Inflammatory macrophage treated with lipopolysaccharide for 1 hour (primary cell): ENCODE measurements around the gene FGFRL1.

Experiments used
- DNase-seq, 2 donors: peaks; one replicate each; pipeline ENCODE4 v3.0.0-alpha.2; 2020 to 2022

Gene FGFRL1

GRCh38 chr4:1055721-1056590, 44.5 kb downstream of the FGFRL1 start:
- DNase-seq, result peak in 1 of 2 donors; percentile 9

- no peak for DNase-seq
Measured at GRCh38 chr4:1056671-1057402, 45.4 kb downstream of the FGFRL1 start.

- no peak for DNase-seq
Measured at GRCh38 chr4:1057403-1057745, 45.9 kb downstream of the FGFRL1 start.

- DNase-seq, result no peak
Measured at GRCh38 chr4:1058198-1058996, 47.0 kb downstream of the FGFRL1 start.

- DNase-seq, result no peak
Measured at GRCh38 chr4:1058997-1059665, 47.7 kb downstream of the FGFRL1 start.

GRCh38 chr4:1060121-1060520, 48.7 kb downstream of the FGFRL1 start:
- DNase-seq, result no peak

- no peak for DNase-seq
Measured at GRCh38 chr4:1060621-1061020, 49.2 kb downstream of the FGFRL1 start.

- no peak for DNase-seq
Measured at GRCh38 chr4:1061056-1061700, 49.8 kb downstream of the FGFRL1 start.

GRCh38 chr4:1061760-1062159, 50.3 kb downstream of the FGFRL1 start:
- DNase-seq, result no peak

GRCh38 chr4:1062419-1062818, 51.0 kb downstream of the FGFRL1 start:
- no peak for DNase-seq

GRCh38 chr4:1065732-1066131, 54.3 kb downstream of the FGFRL1 start:
- DNase-seq, result no peak

GRCh38 chr4:1069394-1069793, 58.0 kb downstream of the FGFRL1 start:
- no peak for DNase-seq

- DNase-seq, result peak; percentile 47 to 73
Measured at GRCh38 chr4:1072830-1073446, 61.5 kb downstream of the FGFRL1 start.

GRCh38 chr4:1074077-1074476, 62.7 kb downstream of the FGFRL1 start:
- DNase-seq, result no peak

GRCh38 chr4:1075225-1075624, 63.8 kb downstream of the FGFRL1 start:
- no peak for DNase-seq

GRCh38 chr4:1075809-1076699, 64.6 kb downstream of the FGFRL1 start:
- DNase-seq, result no peak
